Suprapubic skin (tissue), 4 donors: ENCODE data around the gene IL1RL2. TPM values are rescaled to one million over a fixed set of nuclear protein-coding genes. Genes with fewer than 3 reads are reported as not detected.

ENCODE experiments used
- DNase-seq, 2 donors: peaks; one replicate each; pipeline ENCODE4 v3.0.0-alpha.2; 2019; ENCODE audit warnings: low spot score in 2 of 2
- H3K27ac ChIP-seq: fragments of 200-600 bp; sonication (generic); one replicate; pipeline ENCODE4 v1.5.1; 2019
- H3K27me3 ChIP-seq: fragments of 200-600 bp; sonication (generic); one replicate; pipeline ENCODE4 v1.5.1; 2019
- H3K36me3 ChIP-seq: fragments of 200-600 bp; sonication (generic); one replicate; pipeline ENCODE4 v1.5.1; 2019
- H3K4me1 ChIP-seq: fragments of 200-600 bp; sonication (generic); one replicate; pipeline ENCODE4 v1.5.1; 2019
- H3K4me3 ChIP-seq: fragments of 200-600 bp; sonication (generic); one replicate; pipeline ENCODE4 v1.5.1; 2019; ENCODE audit warnings: mild to moderate bottlenecking
- H3K9me3 ChIP-seq: fragments of 200-600 bp; sonication (generic); one replicate; pipeline ENCODE4 v1.5.1; 2019
- EP300 ChIP-seq: sonication (generic); formaldehyde crosslinking; IDR thresholded peaks from one replicate; pipeline ENCODE4 v1.6.1; 2017; ENCODE audit warnings: antibody characterized with exemption
- POLR2A ChIP-seq, 2 donors: fragments of 450-650 bp; IDR thresholded peaks; one replicate each; pipeline ENCODE4 v1.6.1; 2017; ENCODE audit warnings: antibody characterized with exemption in 2 of 2, mild to moderate bottlenecking in 2 of 2, moderate library complexity in 2 of 2
- POLR2AphosphoS5 ChIP-seq, 3 donors: sonication (generic); formaldehyde crosslinking; IDR thresholded peaks; one replicate each; pipeline ENCODE4 v1.6.1; 2017; ENCODE audit warnings: antibody characterized with exemption in 3 of 3
- WGBS: methylation state at CpG from one replicate; pipeline ENCODE4 v1.1.5; 2018; 5-methylcytosine and 5-hydroxymethylcytosine counted together
- total RNA-seq, 4 donors: library from RNA; depleted of rRNA; stranded (reverse); fragments of >200 nt; gene quantifications; one replicate each; pipeline ENCODE4 v1.1.0, GENCODE V29; 2016
- TF ChIP-seq, protein P1 (sequence below), 2 donors: fragments of 200-600 bp in 1 of 2; fragments of 450-650 bp in 1 of 2; sonication (generic) in 1 of 2; IDR thresholded peaks; one replicate each; pipeline ENCODE4 v1.5.1; 2016 to 2019; ENCODE audit warnings: antibody characterized with exemption in 2 of 2, mild to moderate bottlenecking in 1 of 2, moderate library complexity in 1 of 2

Gene IL1RL2
- total RNA-seq, 4 donors from 2014 or later = 7.0 to 15.9 (median 12.0) TPM

DNA sequence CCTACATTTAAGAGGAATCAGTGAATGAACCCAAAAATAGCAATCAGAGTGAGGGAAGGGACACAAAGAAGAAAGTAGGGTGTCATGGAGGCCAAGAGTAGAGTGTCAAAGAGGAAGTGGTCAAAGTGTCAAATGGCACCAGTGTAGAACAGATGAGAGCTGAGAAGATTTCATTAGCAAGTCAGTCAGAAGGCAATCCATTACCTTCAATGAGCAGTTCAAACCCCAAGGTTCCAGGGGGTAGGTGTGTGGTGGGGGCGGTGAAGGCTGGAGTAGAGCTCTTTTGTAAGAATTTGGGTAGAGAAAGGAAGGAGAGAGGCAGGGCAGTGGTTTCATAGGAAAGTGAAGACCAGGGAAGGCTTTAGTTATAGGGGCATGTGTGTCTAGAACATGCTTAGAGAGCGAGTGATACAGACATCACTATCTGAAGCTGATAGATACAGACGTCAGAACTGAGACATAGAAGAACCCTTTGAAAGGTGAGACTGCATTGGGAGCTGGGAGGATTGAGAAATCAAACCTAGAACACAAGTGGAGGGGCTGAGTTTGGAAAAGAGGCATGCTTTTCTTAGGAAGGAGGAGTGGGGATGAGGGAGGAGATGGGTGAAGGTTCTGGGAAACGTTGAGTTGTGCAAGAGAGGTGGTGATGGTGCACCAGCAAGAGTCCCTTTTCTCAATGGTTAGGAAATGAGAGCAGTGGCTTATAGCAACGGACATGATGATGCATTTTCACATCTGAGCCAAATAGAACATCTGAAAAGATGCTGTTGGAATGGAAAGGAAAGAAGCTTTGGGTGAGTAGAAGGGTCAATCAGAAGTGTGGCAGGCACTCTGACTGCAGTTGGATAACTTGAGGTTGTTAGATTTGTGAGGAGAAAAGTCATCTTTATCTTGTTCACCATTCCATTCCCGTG is 75.7 kb downstream of the IL1RL2 start:
- Histone ChIP-seq H3K27ac (no peak overlapping the region), H3K36me3 (no peaks in the 10 kb centered on the region), H3K4me3 (no peak overlapping the region), H3K4me1 (no peaks in the 10 kb centered on the region), H3K27me3 (peaks cover 4% of the 10 kb centered on the region), H3K9me3 (no peaks in the 10 kb centered on the region)
- WGBS = 76% methylated on average over 6 of the region's 6 CpGs
- no peak for TF ChIP-seq POLR2AphosphoS5 (IDR thresholded peaks at IDR 0.05)
- no peak for TF ChIP-seq POLR2A (IDR thresholded peaks at IDR 0.05)
- TF ChIP-seq, protein P1, sequence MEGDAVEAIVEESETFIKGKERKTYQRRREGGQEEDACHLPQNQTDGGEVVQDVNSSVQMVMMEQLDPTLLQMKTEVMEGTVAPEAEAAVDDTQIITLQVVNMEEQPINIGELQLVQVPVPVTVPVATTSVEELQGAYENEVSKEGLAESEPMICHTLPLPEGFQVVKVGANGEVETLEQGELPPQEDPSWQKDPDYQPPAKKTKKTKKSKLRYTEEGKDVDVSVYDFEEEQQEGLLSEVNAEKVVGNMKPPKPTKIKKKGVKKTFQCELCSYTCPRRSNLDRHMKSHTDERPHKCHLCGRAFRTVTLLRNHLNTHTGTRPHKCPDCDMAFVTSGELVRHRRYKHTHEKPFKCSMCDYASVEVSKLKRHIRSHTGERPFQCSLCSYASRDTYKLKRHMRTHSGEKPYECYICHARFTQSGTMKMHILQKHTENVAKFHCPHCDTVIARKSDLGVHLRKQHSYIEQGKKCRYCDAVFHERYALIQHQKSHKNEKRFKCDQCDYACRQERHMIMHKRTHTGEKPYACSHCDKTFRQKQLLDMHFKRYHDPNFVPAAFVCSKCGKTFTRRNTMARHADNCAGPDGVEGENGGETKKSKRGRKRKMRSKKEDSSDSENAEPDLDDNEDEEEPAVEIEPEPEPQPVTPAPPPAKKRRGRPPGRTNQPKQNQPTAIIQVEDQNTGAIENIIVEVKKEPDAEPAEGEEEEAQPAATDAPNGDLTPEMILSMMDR (IDR thresholded peaks at IDR 0.05) = no peak
- no peak for TF ChIP-seq EP300
- DNase-seq = no peak

DNA sequence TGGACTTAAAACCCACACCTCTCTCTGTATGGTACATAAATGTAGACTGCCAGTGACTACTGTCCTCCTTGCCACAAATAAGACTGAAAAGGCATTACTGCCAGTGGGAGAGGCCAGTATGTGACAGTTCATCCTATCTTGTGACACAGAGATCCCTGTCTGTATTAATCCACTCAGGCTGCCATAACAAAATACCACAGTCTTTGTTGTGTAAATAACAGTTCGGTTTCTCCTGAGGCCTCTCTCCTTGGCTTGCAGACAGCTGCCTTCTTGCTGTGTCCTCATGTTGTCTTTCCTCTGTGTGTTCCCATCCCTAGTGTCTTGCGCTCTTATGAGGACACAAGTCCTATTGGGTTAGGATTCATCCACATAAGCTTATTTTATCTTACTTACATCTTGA is 78.1 kb downstream of the IL1RL2 start:
- Histone ChIP-seq H3K9me3 (no peaks in the 10 kb centered on the region), H3K36me3 (no peaks in the 10 kb centered on the region), H3K4me1 (no peaks in the 10 kb centered on the region), H3K27me3 (peaks cover 6% of the 10 kb centered on the region), H3K27ac (no peak overlapping the region), H3K4me3 (no peak overlapping the region)
- 91% methylated on average over 2 of the region's 2 CpGs for WGBS
- no peak for TF ChIP-seq POLR2A (IDR thresholded peaks at IDR 0.05)
- no peak for DNase-seq

DNA sequence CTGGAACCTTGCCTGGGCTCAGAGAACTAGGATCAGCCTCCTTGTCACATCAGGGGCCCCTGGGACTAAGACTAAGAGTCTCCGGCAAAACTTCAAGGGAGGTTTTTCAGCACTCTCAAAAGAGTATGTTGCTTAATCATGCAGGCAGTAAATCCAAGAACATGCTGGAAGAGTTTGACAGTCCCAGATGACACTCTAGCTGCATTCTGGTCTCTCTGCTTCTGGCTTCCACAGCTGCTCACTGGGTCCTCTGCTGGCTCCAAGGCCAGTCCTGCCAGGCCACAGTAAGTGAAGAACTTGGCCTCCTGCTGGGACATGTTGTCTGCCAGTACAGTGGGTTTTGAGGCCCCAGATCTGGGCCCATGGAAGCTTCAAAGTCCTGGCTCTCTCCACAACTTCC is 79.4 kb downstream of the IL1RL2 start:
- no peaks in the 10 kb centered on the region for H3K36me3 ChIP-seq
- 82% methylated on average over 1 of the region's 1 CpG for WGBS
- H3K9me3 ChIP-seq = no peaks in the 10 kb centered on the region
- H3K4me3 ChIP-seq = no peak overlapping the region
- H3K4me1 ChIP-seq = no peaks in the 10 kb centered on the region
- TF ChIP-seq, protein P1 (IDR thresholded peaks at IDR 0.05) = no peak
- TF ChIP-seq EP300 (no peak), POLR2AphosphoS5 (IDR thresholded peaks at IDR 0.05) (no peak), POLR2A (IDR thresholded peaks at IDR 0.05) (no peak)
- DNase-seq = no peak
- peaks cover 14% of the 10 kb centered on the region for H3K27me3 ChIP-seq
- H3K27ac ChIP-seq = no peak overlapping the region

DNA sequence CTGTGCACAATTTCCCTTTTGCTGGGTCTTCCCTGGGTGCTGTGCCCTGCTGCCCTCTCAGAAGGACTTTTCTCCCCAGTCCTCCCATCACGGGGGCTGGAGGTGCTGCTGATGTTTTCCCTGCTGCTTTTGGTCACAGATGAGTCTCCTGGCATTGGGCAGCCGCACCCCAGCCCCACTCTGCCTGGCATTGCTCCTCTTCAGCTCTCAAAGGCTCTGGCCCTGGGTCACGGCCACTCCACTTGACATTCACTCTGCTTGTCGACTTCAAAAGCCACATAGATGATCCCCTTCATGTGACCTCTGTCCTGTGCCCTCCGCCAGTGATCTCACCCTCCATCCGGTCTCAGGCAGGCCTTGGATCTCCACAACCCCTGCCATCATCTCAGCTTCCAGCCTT is 81.0 kb downstream of the IL1RL2 start:
- Histone ChIP-seq H3K27ac (no peak overlapping the region), H3K4me3 (no peak overlapping the region), H3K9me3 (no peaks in the 10 kb centered on the region), H3K27me3 (peaks cover 17% of the 10 kb centered on the region), H3K4me1 (no peaks in the 10 kb centered on the region), H3K36me3 (no peaks in the 10 kb centered on the region)
- TF ChIP-seq, protein P1 (IDR thresholded peaks at IDR 0.05) = no peak
- no peak for TF ChIP-seq EP300
- TF ChIP-seq POLR2A (IDR thresholded peaks at IDR 0.05) = no peak
- TF ChIP-seq POLR2AphosphoS5 (IDR thresholded peaks at IDR 0.05) = no peak
- no peak for DNase-seq
- WGBS = 86% methylated on average over 6 of the region's 6 CpGs

DNA sequence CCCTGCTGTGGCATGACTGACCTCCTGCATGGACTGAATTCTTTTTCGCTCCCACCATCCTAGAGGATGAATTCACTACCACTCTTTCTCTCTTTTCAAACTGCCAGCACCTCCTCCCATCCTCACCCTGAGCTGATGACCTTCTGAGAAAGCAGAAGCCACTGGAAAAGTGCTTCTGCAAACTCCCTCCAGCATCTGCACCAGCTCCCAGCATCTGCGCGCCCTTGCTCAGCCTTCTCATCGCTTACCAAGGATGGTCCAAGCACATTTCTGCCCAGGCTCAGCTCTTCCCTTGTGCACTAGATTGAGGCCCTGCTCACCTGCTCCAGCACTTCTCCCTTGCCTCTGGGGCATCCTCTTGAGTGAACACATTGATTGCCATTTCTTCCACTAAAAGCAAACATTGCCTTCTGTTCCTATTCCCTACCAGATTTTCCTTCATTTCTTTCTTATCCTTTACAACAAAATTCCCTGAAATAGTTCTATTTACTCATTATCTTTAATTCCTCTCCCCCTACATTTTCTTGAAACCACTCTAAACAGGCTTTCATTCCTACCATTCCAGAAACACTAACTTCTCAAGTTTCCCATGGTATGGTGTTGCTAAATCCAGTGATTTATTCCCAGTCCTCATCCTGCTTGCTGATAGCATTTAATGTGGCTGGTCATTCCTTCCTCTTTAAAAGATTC is 81.8 kb downstream of the IL1RL2 start:
- no peak overlapping the region for H3K4me3 ChIP-seq
- no peaks in the 10 kb centered on the region for H3K4me1 ChIP-seq
- TF ChIP-seq POLR2A (IDR thresholded peaks at IDR 0.05) (no peak), POLR2AphosphoS5 (IDR thresholded peaks at IDR 0.05) (no peak), EP300 (no peak)
- TF ChIP-seq, protein P1 (IDR thresholded peaks at IDR 0.05) = no peak
- H3K27ac ChIP-seq = no peak overlapping the region
- no peaks in the 10 kb centered on the region for H3K36me3 ChIP-seq
- peaks cover 17% of the 10 kb centered on the region for H3K27me3 ChIP-seq
- H3K9me3 ChIP-seq = no peaks in the 10 kb centered on the region
- 98% methylated on average over 4 of the region's 4 CpGs for WGBS
- no peak for DNase-seq
